Measurements from ENCODE around the gene RPUSD1. TPM values are rescaled to one million over a fixed set of nuclear protein-coding genes. Genes with fewer than 3 reads are reported as not detected.
"Not testable (repeated sequence)": the region's sequence is repeated elsewhere in the genome, so short reads cannot be mapped to it uniquely, and the experiment has no call there.

RPUSD1 gene
- total RNA-seq, 3 donors from 2014 or later, result 19.8 to 20.0 (median 19.8) TPM

GRCh38 chr16:743794-744500 lies 44.2 kb downstream of the RPUSD1 start:
- TF ChIP-seq CTCF (IDR thresholded peaks at IDR 0.05), result no peak
- no peaks in the 10 kb centered on the region for H3K9me3 ChIP-seq
- H3K36me3 ChIP-seq (ENCODE audit: low read depth), result no peaks in the 10 kb centered on the region
- no peak overlapping the region for H3K4me3 ChIP-seq
- peaks cover 13% of the 10 kb centered on the region for H3K4me1 ChIP-seq (ENCODE audit: low read depth)
- DNase-seq (no peak), ATAC-seq (no peak)
- intact Hi-C loops (cut with DNase I, micrococcal nuclease), result no loop called here

GRCh38 chr16:742894-743293 lies 45.3 kb downstream of the RPUSD1 start:
- H3K36me3 ChIP-seq (ENCODE audit: low read depth); ATAC-seq; H3K9me3 ChIP-seq; H3K4me3 ChIP-seq; intact Hi-C loops (cut with DNase I, micrococcal nuclease); DNase-seq: not testable (repeated sequence)
- peaks cover 15% of the 10 kb centered on the region for H3K4me1 ChIP-seq (ENCODE audit: low read depth)

- Histone ChIP-seq H3K4me3 (no peak overlapping the region), H3K9me3 (no peaks in the 10 kb centered on the region), H3K36me3 (ENCODE audit: low read depth) (no peaks in the 10 kb centered on the region), H3K4me1 (ENCODE audit: low read depth) (peaks cover 20% of the 10 kb centered on the region)
- intact Hi-C loops (cut with DNase I, micrococcal nuclease), result no loop called here
- ATAC-seq (no peak), DNase-seq (no peak)
- TF ChIP-seq CTCF (IDR thresholded peaks at IDR 0.05), result no peak
Observed at GRCh38 chr16:741986-742629, 46.1 kb downstream of the RPUSD1 start.

- intact Hi-C loops (cut with DNase I, micrococcal nuclease), result no loop called here
- ATAC-seq, result peak; percentile 95
- Histone ChIP-seq H3K36me3 (ENCODE audit: low read depth) (no peaks in the 10 kb centered on the region), H3K9me3 (no peaks in the 10 kb centered on the region), H3K4me1 (ENCODE audit: low read depth) (peaks cover 20% of the 10 kb centered on the region), H3K4me3 (peak within 1 kb of the TSS; percentile 84)
- peak; percentile 86 to 94 (median 93) for DNase-seq
- peak; percentile 96 for TF ChIP-seq CTCF (IDR thresholded peaks at IDR 0.05)
Observed at GRCh38 chr16:740764-741505, 47.2 kb downstream of the RPUSD1 start, which contains the start of gene CIAO3. TSS of gene CIAO3 (minus strand) at chr16:740997. CDS start at chr16:740985, 12 bp downstream.

- Histone ChIP-seq H3K36me3 (ENCODE audit: low read depth) (no peaks in the 10 kb centered on the region), H3K9me3 (no peaks in the 10 kb centered on the region), H3K4me3 (peak overlapping the region; percentile 84), H3K4me1 (ENCODE audit: low read depth) (peaks cover 20% of the 10 kb centered on the region)
- peak; percentile 28 for ATAC-seq
- TF ChIP-seq CTCF (IDR thresholded peaks at IDR 0.05), result no peak
- DNase-seq, result peak in 1 of 3 donors; percentile 40
- intact Hi-C loops (cut with DNase I, micrococcal nuclease), result no loop called here
Observed at GRCh38 chr16:740459-740763, 47.8 kb downstream of the RPUSD1 start.

All from mucosa of descending colon (tissue), 3 donors.